ENCODE measurements around the gene LRMDA. TPM values are rescaled to one million over a fixed set of nuclear protein-coding genes. Genes with fewer than 3 reads are reported as not detected.

Gene LRMDA
- total RNA-seq, 1 donor from 2014 or later, result not detected

GRCh38 chr10:75452997-75453396 is 21.6 kb downstream of the LRMDA start:
- Mint-ChIP-seq H3K27me3 (peaks cover 5% of the 10 kb centered on the region), H3K36me3 (ENCODE audit: low read depth) (no peaks in the 10 kb centered on the region), H3K4me1 (no peaks in the 10 kb centered on the region), H3K4me3 (no peak overlapping the region), H3K9me3 (no peaks in the 10 kb centered on the region), H3K27ac (no peak overlapping the region)
- intact Hi-C loops (cut with micrococcal nuclease), result no loop called here
- ATAC-seq (ENCODE audit: low read depth) (no peak), DNase-seq (no peak)
- TF ChIP-seq, protein P1, sequence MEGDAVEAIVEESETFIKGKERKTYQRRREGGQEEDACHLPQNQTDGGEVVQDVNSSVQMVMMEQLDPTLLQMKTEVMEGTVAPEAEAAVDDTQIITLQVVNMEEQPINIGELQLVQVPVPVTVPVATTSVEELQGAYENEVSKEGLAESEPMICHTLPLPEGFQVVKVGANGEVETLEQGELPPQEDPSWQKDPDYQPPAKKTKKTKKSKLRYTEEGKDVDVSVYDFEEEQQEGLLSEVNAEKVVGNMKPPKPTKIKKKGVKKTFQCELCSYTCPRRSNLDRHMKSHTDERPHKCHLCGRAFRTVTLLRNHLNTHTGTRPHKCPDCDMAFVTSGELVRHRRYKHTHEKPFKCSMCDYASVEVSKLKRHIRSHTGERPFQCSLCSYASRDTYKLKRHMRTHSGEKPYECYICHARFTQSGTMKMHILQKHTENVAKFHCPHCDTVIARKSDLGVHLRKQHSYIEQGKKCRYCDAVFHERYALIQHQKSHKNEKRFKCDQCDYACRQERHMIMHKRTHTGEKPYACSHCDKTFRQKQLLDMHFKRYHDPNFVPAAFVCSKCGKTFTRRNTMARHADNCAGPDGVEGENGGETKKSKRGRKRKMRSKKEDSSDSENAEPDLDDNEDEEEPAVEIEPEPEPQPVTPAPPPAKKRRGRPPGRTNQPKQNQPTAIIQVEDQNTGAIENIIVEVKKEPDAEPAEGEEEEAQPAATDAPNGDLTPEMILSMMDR (IDR thresholded peaks at IDR 0.05), result no peak
- POLR2A ChIA-PET, result no interaction called here
- CTCF ChIA-PET, result no interaction called here

DNA sequence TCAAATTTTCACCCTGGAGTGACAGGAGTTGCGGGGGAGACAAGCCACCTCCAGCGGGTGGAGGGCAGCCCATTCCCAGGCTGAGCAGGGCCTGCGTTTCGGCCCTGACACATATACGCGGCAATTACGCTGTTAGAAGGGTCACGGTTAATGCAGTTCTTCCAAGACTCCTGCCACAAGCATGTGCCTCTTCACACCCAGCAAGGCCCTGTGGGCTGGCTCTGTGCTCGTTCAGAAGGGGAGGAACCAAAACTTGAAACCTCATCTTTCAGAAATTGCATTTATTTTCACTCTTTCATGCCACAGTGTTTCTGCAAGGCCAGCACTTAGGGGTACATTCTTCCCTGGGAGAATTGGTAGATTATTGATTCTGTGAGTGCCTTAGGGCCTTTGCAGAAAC is 24.7 kb downstream of the LRMDA start:
- ChIA-PET POLR2A (no interaction called here), CTCF (no interaction called here)
- H3K36me3 Mint-ChIP-seq (ENCODE audit: low read depth), result no peaks in the 10 kb centered on the region
- TF ChIP-seq, protein P1 (IDR thresholded peaks at IDR 0.05), result no peak
- ATAC-seq (ENCODE audit: low read depth), result no peak
- intact Hi-C loops (cut with micrococcal nuclease), result no loop called here
- peaks cover 2% of the 10 kb centered on the region for H3K27me3 Mint-ChIP-seq
- no peaks in the 10 kb centered on the region for H3K4me1 Mint-ChIP-seq
- no peak for DNase-seq
- no peak overlapping the region for H3K27ac Mint-ChIP-seq
- no peaks in the 10 kb centered on the region for H3K9me3 Mint-ChIP-seq
- H3K4me3 Mint-ChIP-seq, result no peak overlapping the region

DNA sequence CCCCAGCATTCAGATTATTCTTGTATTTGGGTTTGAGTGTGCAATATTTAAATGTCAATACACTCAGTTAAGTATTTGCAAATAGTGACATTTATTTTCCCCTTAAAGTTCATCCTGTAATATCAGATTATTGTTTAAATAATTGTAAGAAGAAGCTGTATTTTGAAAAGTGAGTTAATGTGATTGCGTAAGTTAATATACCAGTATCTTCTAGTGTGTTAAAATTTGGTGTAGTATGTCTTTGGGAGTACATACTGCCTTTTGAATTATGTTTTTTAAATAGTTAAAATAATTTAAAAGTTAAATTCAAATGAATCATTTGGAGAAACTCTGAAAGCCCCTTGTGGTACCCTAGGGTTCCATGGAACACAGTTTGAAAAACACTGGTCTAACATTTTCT is 28.6 kb downstream of the LRMDA start:
- Mint-ChIP-seq H3K27ac (no peak overlapping the region), H3K9me3 (no peaks in the 10 kb centered on the region), H3K4me3 (no peak overlapping the region), H3K27me3 (no peaks in the 10 kb centered on the region), H3K4me1 (no peaks in the 10 kb centered on the region), H3K36me3 (ENCODE audit: low read depth) (no peaks in the 10 kb centered on the region)
- TF ChIP-seq, protein P1 (IDR thresholded peaks at IDR 0.05), result no peak
- ATAC-seq (ENCODE audit: low read depth) (no peak), DNase-seq (no peak)
- intact Hi-C loops (cut with micrococcal nuclease), result no loop called here
- CTCF ChIA-PET, result no interaction called here
- POLR2A ChIA-PET, result no interaction called here

GRCh38 chr10:75461672-75462649 is 30.5 kb downstream of the LRMDA start:
- H3K27ac Mint-ChIP-seq, result no peak overlapping the region

GRCh38 chr10:75462865-75463264 is 31.4 kb downstream of the LRMDA start:
- H3K4me3 Mint-ChIP-seq, result no peak overlapping the region
- intact Hi-C loops (cut with micrococcal nuclease), result no loop called here
- TF ChIP-seq, protein P1 (IDR thresholded peaks at IDR 0.05), result no peak
- DNase-seq, result no peak
- no peaks in the 10 kb centered on the region for H3K36me3 Mint-ChIP-seq (ENCODE audit: low read depth)
- H3K27ac Mint-ChIP-seq, result no peak overlapping the region
- ChIA-PET POLR2A (no interaction called here), CTCF (no interaction called here)
- no peaks in the 10 kb centered on the region for H3K9me3 Mint-ChIP-seq
- peaks cover 5% of the 10 kb centered on the region for H3K27me3 Mint-ChIP-seq
- no peaks in the 10 kb centered on the region for H3K4me1 Mint-ChIP-seq
- no peak for ATAC-seq (ENCODE audit: low read depth)

More at GRCh38 chr10:75461672-75462649, 30.5 kb downstream of the LRMDA start:
- H3K36me3 Mint-ChIP-seq (ENCODE audit: low read depth), result no peaks in the 10 kb centered on the region
- CTCF ChIA-PET, result no interaction called here
- intact Hi-C loops (cut with micrococcal nuclease), result no loop called here
- ATAC-seq (ENCODE audit: low read depth) (no peak), DNase-seq (no peak)
- POLR2A ChIA-PET, result no interaction called here
- no peaks in the 10 kb centered on the region for H3K4me1 Mint-ChIP-seq
- peaks cover 4% of the 10 kb centered on the region for H3K27me3 Mint-ChIP-seq
- H3K4me3 Mint-ChIP-seq, result no peak overlapping the region
- H3K9me3 Mint-ChIP-seq, result no peaks in the 10 kb centered on the region
- TF ChIP-seq, protein P1 (IDR thresholded peaks at IDR 0.05), result no peak

Measured in activated B cell treated with CpG ODN at 0.5 μM for 24 hours (primary cell).